ENCODE results near the gene DUOXA1.
"Not testable (repeated sequence)": the region's sequence is repeated elsewhere in the genome, so short reads cannot be mapped to it uniquely, and the experiment has no call there.

The DUOXA1 gene

DNA sequence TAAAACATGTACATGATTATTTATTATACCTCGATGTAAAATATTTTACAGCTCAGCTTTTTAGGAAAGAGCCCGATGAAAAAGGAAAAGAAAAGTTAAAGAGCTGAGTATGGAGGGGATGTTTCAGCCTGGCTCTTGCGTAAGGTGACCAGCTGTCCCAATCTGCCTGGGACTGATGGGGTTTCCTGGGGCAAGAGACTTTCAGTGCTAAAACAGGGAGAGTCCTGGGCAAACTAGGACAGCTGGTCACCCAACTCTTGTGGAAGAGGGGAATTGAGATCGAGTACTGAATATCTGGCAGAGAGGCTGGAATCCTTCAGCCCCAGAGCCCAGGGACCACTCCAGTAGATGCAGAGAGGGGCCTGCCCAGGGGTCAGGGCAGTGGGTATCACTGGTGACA is 36.7 kb downstream of the DUOXA1 start:
- no peak for DNase-seq (ENCODE audit: low read depth, low spot score)

DNA sequence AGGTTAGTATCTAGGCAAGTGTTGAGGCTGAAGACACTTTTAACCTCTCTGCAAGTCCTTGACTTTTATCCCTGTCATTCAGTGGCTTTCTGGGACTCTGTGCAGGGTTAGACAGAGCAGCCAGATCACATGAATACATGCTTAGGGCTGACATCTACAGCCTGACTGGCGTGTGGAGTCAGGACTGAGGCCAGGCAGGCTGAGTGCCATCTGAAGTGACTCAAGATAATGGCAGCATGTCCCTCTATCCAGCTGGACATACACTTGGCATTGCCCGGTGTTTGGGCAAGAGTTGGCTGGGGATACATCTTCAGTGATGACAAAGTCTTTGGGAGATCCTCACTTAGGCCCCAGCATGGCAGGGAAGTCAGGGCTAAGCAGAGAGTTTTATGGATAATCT is 38.1 kb downstream of the DUOXA1 start:
- no peak for DNase-seq (ENCODE audit: low read depth, low spot score)

DNA sequence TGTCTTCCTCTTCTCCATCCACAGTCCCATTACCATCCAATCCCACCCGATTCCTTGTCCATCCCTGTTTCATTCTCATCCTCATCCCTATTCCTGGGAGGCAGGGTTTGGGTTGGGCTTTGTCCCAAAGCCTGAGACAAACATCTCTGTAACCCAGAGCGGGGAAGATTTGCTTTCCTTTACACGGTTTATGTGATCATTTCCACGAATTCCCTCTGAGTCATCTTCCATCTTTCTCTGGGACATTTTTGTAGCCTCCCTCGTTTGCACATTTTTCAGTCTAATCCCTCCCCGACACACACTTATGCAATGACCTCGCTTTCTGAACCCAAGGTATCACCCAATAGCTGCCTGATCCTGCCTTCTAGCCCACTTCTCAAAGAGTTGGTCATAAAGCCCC is 38.5 kb downstream of the DUOXA1 start:
- DNase-seq (ENCODE audit: low read depth, low spot score), result no peak

DNA sequence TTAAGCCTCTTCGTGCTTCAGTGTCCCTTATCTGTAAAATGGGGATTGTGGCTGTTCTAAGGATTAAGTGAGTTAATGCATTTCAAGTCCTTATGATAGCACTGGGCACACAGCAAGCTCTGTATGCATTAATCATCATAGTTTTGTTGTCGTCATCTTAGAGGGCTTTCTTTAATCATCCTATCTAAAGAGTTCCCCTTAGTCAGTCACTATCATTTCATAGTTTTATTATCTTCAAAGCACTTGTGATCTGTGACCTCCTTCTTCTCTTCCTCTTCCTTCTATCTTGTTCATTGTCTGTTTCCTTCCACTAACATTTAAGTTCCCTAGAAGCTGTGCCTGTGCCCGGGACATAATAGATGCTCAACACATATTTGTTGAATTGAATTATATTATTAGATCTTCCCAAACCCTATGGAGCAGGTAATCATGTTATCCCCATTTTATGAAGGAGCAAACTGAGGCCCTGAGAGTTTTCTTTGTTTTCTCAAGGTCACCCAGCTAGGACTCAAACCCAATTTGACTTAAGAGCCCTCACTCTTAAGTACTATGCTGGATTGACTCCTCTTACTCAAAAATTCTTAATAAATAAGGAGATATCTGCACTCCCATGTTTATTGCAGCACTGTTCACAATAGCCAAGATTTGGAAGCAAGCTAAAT is 39.8 kb downstream of the DUOXA1 start:
- no peak for DNase-seq (ENCODE audit: low read depth, low spot score)

DNA sequence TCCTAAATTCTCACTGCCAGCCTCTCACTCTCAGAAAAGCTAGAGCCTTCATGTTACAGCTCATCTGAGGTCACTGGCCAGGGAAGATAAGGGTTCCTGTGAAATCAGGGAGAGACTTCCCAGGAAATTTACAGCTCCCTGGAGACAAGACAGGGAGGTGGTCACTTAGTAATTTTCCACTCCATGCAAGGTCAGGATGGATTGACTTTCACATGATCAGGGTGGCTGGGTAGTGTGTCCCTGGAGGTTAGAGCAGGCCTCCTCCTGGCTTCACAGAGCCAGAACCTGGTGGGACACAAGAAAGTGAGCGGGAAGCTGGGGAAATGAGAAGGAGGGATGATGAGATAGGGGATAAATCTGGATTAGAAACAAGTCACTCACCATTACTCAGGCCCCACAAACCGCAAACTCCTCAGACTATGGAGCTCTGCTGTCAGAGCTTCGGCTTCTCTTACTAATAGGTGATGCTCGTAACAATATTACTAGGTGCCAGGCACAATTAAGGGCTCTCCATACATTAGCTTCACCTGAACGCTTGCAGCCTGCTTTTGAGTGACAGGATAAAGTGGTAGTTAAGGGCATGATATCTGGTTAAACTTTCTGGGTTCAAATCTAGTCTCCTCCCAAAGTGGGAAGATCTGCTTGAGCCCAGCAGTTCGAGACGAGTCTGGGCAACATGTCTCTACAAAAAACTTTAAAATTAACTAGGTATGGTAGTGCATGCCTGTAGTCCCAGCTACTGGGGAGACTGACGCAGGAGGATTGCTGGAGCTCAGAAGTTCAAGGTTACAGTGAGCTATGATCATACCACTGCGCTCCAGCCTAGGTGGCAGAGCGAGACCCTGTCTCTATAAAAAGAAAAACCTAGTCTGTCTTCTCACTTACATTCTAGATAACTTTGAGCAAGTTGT is 40.6 kb downstream of the DUOXA1 start:
- DNase-seq (ENCODE audit: low read depth, low spot score), result no peak

DNA sequence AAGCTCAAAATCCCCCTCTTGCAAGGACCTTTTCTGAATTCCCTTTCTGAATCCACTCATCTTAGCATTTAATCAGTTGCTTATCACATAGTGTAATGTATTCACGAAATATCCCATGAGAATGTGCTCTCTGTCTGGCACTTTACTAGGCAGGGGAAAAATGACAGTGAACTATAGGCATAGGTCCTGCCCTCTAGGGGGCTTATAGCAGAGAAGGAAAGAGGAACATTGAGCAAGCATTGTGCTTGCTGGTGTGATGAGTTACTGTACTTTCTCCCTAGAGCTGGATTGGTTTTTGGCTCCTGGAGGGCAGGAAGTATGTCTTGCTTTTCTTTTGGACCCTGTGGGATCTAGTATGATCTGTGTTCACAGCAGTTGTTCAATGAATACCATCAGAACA is 42.2 kb downstream of the DUOXA1 start:
- no peak for DNase-seq (ENCODE audit: low read depth, low spot score)

DNA sequence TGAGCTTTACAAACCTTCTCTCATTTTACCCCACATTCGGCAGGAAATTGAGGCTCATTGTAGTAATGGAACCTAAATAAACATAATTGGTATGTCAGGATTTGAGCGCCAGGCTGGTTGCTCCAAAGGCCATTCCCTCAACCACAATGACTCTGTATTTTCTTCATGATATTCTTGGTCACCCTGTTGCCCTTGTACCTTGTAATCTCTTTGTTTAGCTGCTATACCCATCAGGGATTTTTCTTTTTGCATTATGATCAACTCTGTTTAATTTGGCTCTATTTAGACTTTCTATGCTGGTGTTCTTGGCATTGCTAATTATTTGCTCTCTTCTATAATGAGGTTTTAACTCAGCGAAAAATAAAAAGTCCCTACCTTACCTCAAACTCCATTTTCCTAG is 45.5 kb downstream of the DUOXA1 start:
- no peak for DNase-seq (ENCODE audit: low read depth, low spot score)

DNA sequence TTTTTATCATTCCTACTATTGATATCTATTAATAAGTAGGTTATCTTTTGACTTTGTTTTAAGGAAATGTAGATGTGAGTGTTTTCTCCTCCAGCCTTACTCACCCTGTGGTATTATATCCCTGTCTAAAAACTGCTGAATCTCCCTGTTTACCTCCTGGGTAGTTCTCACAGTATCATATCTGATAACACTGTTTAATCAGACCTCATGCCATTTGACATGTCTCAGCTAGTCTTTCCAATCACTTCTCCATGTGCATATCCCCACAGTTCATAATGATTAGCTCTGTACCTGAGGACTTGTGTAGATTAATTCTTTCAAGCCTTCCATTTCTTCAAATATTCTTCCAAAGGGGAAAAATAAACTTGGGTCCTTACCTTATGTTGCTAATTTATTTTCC is 46.5 kb downstream of the DUOXA1 start:
- DNase-seq (ENCODE audit: low read depth, low spot score), result no peak

DNA sequence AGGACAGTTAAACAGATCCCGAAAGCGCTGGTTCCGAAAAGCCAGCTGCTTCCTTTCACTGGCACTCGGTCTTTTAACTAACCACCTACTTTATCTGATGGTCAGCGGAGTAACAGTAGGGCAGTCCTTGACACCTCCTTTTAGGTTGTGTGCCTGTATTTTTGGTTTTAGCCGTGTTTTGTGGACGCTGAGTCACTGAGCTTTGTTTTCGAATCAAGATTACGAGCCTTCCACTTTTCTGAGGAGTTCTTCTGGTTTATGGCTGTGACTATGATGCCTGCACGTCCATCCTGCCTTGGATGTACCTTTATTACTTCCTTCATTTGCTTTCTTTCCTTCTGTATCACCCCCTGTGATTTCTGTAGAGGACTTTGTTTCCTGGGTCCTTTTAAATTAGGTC is 47.3 kb downstream of the DUOXA1 start:
- DNase-seq (ENCODE audit: low read depth, low spot score), result not testable (repeated sequence)

DNA sequence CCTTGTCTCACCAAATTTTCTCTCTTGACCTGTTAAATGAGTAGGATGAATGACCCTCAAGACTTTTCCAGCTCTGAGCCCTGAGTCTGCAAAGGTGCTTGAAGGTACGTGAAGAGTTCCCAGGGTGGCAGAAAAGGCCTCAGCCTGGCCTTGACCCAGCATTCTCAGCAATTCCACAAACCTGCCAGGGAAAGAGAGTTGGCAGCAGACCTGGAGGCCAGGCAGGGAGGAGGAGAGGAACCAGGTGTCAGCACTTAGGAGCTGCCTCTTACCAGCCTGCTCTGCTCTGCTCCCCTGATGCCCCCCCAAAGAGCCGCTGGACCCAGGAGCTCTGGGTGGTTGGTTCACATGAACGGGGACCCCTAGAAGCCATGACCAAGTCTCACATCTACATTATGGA is 49.1 kb downstream of the DUOXA1 start:
- DNase-seq (ENCODE audit: low read depth, low spot score), result not testable (repeated sequence)

DNA sequence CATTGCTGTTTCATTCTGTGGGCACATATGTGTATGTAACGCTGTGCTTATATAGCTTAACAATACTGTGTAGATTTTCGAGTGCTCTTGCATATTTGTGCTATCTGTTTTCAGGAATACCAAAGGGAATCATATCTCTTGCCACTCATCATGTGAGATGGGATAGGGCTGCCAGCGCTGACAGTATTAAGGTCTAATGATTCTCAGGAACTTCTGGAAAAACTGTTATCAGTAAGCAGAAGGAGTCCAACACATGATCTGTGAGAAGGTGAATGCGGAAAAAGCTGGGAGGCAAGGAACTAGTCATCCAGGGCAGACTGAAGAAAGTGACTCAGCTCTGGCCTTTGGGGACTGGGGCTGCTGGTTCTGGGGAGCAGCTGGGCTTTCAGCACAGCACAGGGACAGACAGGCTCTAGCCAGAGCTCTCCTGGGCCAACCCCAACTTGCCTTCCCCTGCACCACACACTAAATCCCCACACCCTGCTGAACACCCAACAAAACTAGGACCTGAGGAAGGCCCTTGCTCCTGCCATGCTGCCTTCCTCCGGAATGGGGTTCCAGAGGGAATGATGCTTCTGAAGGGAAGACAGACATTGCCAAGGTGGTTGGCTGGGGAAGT is 49.9 kb downstream of the DUOXA1 start:
- DNase-seq (ENCODE audit: low read depth, low spot score), result not testable (repeated sequence)

DNA sequence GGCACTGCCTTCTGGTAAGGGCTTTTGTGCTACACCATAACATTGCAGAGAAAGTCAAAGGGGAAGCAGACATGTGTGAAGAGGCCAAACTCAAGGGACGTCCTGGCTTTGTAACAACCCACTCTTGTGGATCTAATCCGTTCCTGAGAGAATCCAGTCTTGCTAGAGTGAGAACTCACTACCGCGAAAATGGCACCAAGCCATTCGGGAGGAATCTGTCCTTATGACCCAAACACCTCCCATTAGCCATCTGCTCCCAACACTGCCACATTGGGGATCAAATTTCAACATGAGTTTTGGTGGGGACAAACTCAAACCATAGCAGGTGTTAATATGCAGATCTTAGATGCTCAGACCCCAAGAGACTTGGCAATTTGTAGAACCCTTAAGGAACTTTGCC is 50.5 kb downstream of the DUOXA1 start:
- not testable (repeated sequence) for DNase-seq (ENCODE audit: low read depth, low spot score)

DNA sequence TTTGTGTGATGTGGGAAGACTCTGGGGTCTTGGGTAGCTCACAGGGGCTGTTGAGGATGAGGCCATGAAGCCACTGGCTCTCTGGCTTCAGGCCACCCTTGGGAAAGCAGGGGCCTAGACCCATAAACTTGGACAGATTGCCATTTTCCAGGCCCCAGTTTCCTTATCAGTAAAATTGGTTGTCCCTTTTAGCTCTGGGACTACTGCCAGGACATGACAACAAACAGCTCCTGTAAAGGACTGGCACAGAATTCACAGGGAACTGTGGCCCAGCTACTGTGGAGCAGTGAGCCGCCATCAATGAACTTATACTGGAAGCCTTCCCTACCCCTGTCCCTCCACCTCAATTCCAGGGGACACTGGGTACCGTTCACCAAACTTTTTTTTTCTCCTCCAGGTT is 52.3 kb downstream of the DUOXA1 start:
- DNase-seq (ENCODE audit: low read depth, low spot score), result not testable (repeated sequence)

DNA sequence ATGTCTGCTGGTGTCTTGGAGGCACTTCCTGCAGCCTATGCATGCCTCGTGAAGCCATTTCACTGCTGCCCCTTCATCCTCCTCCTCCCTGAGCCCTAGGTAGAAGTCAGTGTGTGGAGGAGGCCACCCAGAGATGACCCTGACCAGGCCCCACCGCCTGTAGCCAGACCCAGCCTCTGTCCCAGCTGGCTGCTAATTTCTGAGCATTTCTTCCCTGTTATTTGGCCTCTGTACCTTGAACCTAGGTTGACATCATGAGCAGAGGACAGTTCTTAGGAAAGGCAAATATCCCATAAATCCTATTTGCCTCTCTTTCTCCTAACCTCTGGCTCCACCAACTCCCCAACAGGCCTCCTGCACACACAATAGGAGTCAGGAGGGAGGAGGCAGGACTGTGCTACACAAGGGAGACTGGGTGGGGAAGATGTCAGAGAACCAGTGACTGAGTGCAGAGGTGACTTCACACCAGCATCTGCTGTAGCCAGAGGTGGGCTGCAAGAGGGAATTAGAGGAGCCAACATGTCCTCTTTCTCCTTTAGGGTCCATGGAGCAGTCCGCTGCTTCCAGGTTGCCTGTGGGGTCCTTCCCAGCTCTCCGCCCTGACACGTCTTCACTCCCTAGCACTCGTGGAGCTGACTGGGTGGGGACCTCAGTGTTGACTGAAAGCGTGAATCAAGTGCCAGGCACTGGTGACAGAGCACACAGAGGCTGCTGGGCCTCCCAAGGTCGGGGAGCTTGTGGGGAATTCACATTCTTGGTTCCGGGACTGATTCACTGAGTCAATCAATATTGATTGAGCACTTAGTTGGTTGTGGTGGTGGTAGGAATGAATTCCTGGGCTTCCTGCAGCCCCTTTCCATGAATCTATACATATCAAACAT is 54.0 kb downstream of the DUOXA1 start:
- not testable (repeated sequence) for DNase-seq (ENCODE audit: low read depth, low spot score)

DNA sequence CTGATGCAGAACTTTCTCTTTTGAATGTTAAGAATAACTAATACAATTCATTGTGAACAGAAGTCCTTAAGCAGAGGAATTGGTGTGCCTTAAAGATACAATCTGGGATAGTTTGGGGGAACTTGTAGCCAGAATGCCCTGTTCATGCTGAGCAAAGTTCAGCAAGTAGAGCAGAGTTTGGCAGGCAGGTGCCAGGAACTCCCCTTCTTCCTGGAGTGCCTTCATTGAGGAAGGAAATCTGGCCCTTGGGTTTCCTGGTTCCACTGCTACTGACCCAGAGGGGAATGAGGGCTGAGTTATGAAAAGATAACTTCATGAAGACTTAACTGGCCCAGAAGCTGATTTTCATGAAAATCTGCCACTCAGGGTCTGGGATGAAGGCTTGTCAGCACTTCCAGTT is 56.1 kb downstream of the DUOXA1 start:
- not testable (repeated sequence) for DNase-seq (ENCODE audit: low read depth, low spot score)

DNA sequence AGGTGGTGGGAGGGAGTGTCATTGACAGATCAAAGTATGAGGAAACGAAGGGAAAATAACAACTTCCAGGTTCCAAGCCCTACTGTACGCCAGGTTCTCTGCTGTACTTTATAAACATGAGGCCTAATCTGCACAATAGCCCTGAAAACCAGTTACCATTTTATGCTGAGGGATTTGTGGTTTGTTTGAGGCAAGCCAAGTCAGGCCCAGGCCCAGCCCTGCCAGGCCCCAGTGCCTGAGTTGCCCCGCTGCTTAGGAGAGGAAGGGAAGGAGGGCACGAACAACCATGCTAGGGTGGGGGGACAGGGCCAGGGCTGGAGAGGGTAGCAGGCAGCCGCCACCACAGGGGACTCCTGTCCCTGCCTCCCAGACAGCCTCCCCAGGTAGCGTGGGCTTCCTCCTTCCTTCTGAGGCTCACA is 59.7 kb downstream of the DUOXA1 start:
- not testable (repeated sequence) for DNase-seq (ENCODE audit: low read depth, low spot score)
